Body of pancreas (tissue), 4 donors: ENCODE data around the gene PLXDC2. TPM values are rescaled to one million over a fixed set of nuclear protein-coding genes. Genes with fewer than 3 reads are reported as not detected.
A peak's percentile ranks its signal among the peaks of the same experiment; 100 is the strongest.

Experiments
- ATAC-seq: fragments of 150-250 bp; one replicate; pipeline ENCODE4 v1.9.1; 2016
- DNase-seq, 4 donors: peaks; one replicate each; pipeline ENCODE4 v3.0.0-alpha.2; 2019
- H3K27ac ChIP-seq, 4 donors: fragments of 200-600 bp; sonication (generic); 1 replicate in 3 of 4; 2 replicates in 1 of 4; pipeline versions ENCODE4 v1.5.1 to v1.6.1; 2016 to 2019; ENCODE audit warnings: mild to moderate bottlenecking in 1 of 4, mixed read lengths in 1 of 4, moderate library complexity in 1 of 4
- H3K27me3 ChIP-seq, 2 donors: fragments of 200-600 bp; sonication (generic); one replicate each; pipeline ENCODE4 v1.6.0; 2016; ENCODE audit warnings: mild to moderate bottlenecking in 1 of 2
- H3K36me3 ChIP-seq, 2 donors: fragments of 200-600 bp; sonication (generic); replicated peaks in 1 of 2; 2 replicates each; pipeline ENCODE4 v1.5.1; 2016; ENCODE audit warnings: low read depth in 2 of 2; ENCODE audit not compliant: insufficient read depth in 1 of 2
- H3K4me1 ChIP-seq: fragments of 200-600 bp; sonication (generic); one replicate; pipeline ENCODE4 v1.6.0; 2016
- H3K4me3 ChIP-seq, 2 donors: fragments of 200-600 bp; sonication (generic); 1 replicate in 1 of 2; 2 replicates in 1 of 2; pipeline ENCODE4 v1.5.1; 2016 to 2019
- H3K9me3 ChIP-seq, 3 donors: fragments of 200-600 bp; sonication (generic); 1 replicate in 2 of 3; 2 replicates in 1 of 3; pipeline ENCODE4 v1.5.1; 2016
- POLR2A ChIP-seq, 3 donors: fragments of 450-650 bp; IDR thresholded peaks; one replicate each; pipeline ENCODE4 v1.6.1; 2016; ENCODE audit warnings: antibody characterized with exemption in 3 of 3, mild to moderate bottlenecking in 2 of 3
- WGBS, 2 donors: methylation state at CpG; one replicate each; pipeline ENCODE4 v1.1.5; 2017; 5-methylcytosine and 5-hydroxymethylcytosine counted together
- intact Hi-C: fragments of 100-400 bp; cut with DNase I; formaldehyde crosslinking; loops from one replicate; pipeline ENCODE4 v1.15.1; 2023
- total RNA-seq, 2 donors: library from RNA; depleted of rRNA; stranded (reverse); fragments of >200 nt; gene quantifications; one replicate each; pipeline ENCODE4 v1.1.0, GENCODE V29; 2016
- TF ChIP-seq, protein P1 (sequence below), 7 experiments: fragments of 450-650 bp in 4 of 7; fragments of 200-600 bp in 3 of 7; sonication (generic) in 3 of 7; IDR thresholded peaks; one replicate each; pipeline ENCODE4 v1.5.1; 2016 to 2019; ENCODE audit warnings: antibody characterized with exemption in 7 of 7

The PLXDC2 gene
- total RNA-seq, 2 donors from 2014 or later = 8.2 to 13.5 TPM

DNA sequence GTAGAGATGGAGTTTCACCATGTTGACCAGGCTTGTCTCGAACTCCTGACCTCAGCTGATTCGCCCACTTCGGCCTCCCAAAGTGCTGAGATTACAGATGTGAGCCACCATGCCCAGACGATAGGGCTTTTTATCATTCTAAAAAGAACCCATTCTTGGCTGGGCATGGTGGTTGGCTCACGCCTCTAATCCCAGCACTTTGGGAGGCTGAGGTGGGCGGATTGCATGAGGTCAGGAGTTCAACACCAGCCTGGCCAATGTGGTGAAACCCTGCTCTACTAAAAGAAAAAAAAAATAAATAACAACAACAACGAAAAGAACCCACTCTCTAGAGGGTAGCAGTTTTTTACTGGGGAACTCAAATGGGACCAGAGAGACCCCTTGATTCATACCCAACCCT, 112.7 kb downstream of the PLXDC2 start:
- no peak for TF ChIP-seq POLR2A (IDR thresholded peaks at IDR 0.05)
- TF ChIP-seq, protein P1, sequence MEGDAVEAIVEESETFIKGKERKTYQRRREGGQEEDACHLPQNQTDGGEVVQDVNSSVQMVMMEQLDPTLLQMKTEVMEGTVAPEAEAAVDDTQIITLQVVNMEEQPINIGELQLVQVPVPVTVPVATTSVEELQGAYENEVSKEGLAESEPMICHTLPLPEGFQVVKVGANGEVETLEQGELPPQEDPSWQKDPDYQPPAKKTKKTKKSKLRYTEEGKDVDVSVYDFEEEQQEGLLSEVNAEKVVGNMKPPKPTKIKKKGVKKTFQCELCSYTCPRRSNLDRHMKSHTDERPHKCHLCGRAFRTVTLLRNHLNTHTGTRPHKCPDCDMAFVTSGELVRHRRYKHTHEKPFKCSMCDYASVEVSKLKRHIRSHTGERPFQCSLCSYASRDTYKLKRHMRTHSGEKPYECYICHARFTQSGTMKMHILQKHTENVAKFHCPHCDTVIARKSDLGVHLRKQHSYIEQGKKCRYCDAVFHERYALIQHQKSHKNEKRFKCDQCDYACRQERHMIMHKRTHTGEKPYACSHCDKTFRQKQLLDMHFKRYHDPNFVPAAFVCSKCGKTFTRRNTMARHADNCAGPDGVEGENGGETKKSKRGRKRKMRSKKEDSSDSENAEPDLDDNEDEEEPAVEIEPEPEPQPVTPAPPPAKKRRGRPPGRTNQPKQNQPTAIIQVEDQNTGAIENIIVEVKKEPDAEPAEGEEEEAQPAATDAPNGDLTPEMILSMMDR (IDR thresholded peaks at IDR 0.05) = no peak
- Histone ChIP-seq H3K9me3 (no peaks in the 10 kb centered on the region), H3K27ac (no peak overlapping the region), H3K4me3 (no peak overlapping the region), H3K4me1 (peaks cover 16% of the 10 kb centered on the region), H3K27me3 (no peaks in the 10 kb centered on the region), H3K36me3 (no peaks in the 10 kb centered on the region)
- intact Hi-C loops = no loop called here
- WGBS, 2 donors = 79 to 80% methylated on average over 7 of the region's 7 CpGs
- DNase-seq (no peak), ATAC-seq (no peak)

DNA sequence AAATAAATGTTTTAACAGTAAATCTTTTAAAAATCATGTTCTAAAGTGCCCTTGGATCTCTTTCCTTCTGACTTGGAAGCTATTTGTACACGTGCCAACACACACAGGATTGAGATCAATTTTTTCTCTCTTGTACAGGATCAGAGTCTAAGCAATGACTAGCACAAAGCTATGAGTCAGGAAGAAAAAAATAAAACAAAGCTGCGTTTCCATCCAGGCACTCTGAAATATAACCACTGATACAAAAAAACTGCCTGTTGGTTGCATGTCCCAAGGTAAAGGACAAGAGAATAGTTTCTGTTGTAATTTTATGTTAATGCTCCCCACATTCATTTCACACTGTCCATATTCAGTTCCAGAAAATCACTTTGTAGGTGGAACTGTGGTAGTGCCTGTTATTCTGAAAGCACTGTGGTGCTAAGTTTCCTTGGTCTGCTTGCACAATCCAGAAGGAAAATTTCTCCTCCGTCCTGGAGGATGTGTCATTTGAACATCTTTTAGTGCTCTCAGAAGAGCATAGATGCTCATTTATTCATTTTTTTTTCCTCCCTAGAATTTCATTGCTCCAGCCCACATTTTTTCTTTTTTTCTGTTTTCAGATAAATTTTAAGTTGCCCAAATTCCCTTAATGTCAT, 113.4 kb downstream of the PLXDC2 start:
- ATAC-seq (peak; percentile 62), DNase-seq (no peak)
- no peak overlapping the region for H3K4me3 ChIP-seq
- H3K36me3 ChIP-seq = no peaks in the 10 kb centered on the region
- whole genome bisulfite sequencing, 2 donors = 18 to 25% methylated on average over 3 of the region's 3 CpGs
- no peaks in the 10 kb centered on the region for H3K9me3 ChIP-seq
- TF ChIP-seq, protein P1 (IDR thresholded peaks at IDR 0.05) = no peak
- TF ChIP-seq POLR2A (IDR thresholded peaks at IDR 0.05) = no peak
- H3K27ac ChIP-seq = no peak overlapping the region
- no peaks in the 10 kb centered on the region for H3K27me3 ChIP-seq
- intact Hi-C loops = no loop called here
- peaks cover 16% of the 10 kb centered on the region for H3K4me1 ChIP-seq

DNA sequence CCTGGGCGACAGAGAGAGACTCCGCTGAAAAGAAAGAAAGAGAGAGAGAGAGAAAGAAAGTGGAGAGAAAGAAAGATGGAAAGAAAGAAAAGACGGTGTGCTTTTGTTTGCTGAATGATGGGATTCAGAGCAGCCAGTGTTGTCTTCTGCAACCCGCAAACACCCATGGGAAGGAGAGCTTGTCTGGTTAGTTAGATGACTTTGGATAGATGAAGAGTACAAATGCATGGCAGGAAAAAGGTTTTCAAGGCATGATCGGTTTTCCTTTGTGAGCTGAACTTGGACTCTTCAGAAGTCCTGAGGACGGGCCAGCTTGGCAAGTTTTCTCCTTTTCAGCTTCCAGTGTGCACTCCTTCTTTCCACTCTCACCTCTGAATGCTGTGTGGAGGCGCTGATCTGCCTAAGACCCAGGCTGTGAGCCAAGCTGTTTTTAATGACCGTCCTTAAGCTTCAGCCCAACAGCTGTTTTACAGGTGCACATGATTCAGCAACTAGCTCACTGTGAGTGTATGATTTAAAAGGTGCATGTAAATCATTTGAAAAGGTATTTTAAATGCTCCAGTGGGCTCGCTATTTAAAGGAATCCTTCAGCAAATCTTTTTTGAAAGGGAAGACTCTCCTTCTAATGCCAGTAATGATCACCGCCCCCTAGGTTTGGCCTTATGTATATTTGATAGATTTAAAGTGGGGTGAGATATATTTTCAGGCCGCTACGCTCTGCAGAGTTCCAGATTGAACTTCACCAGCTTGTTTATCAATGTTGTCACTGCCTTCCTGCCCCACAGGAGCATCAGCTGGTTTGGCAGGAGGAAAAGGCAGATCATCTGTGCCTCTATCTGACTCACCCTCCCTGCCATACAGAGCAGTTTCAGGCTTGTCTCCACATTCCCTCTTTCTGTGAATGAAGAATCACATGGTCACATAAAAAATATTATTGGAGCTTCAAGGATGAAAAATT, 115.0 kb downstream of the PLXDC2 start:
- Histone ChIP-seq H3K27ac (peak overlapping the region in 1 of 4 donors; percentile 35), H3K4me3 (no peak overlapping the region), H3K27me3 (no peaks in the 10 kb centered on the region), H3K4me1 (peaks cover 16% of the 10 kb centered on the region), H3K9me3 (no peaks in the 10 kb centered on the region), H3K36me3 (no peaks in the 10 kb centered on the region)
- TF ChIP-seq, protein P1 (IDR thresholded peaks at IDR 0.05) = no peak
- TF ChIP-seq POLR2A (IDR thresholded peaks at IDR 0.05) = no peak
- intact Hi-C loops = no loop called here
- DNase-seq (peak in 3 of 4 donors; percentile 22 to 44 (median 30)), ATAC-seq (peak; percentile 53)
- 52 to 54% methylated on average over 12 of the region's 12 CpGs for WGBS, 2 donors

DNA sequence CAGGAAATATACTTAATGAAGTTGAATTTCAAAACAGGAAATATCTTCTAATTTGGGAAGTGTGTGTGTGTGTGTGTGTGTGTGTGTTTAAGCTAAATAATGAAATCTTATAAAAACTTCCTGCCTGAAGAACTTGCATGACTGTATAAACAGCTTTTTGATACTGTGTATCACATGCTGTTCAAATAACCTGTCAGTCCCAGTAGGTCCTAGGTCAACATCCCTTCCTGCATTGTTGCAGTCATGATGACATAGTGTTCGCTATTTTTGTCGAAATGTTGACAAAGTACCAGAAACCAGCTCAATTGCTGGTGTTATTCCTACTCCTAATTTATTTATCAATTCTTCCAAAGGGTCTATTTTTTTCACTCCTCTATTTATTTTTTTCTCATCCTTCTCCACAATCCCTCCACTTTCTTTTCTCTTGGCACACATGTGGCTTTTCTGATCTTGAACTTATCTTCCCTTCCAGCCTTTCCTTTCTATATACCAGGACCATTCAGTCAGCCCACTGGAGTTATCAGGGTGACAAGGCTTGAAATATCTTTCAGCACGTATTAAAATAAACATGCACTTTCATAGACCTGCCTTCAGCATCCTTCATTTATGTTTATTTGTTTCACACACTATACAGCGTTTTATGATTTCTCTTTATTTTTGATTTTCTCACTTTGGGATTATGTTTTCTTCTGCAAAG, 115.8 kb downstream of the PLXDC2 start:
- DNase-seq = no peak
- intact Hi-C loops = no loop called here
- Histone ChIP-seq H3K4me1 (peaks cover 16% of the 10 kb centered on the region), H3K4me3 (no peak overlapping the region), H3K9me3 (no peaks in the 10 kb centered on the region), H3K27ac (no peak overlapping the region), H3K27me3 (no peaks in the 10 kb centered on the region), H3K36me3 (no peaks in the 10 kb centered on the region)
- peak; percentile 40 for ATAC-seq
- TF ChIP-seq, protein P1 (IDR thresholded peaks at IDR 0.05) = no peak
- no peak for TF ChIP-seq POLR2A (IDR thresholded peaks at IDR 0.05)
- WGBS, 2 donors = 25 to 32% methylated on average over 4 of the region's 4 CpGs
